ENCODE results near the gene KCTD1.
A peak's percentile ranks its signal among the peaks of the same experiment; 100 is the strongest.

The KCTD1 gene

DNA sequence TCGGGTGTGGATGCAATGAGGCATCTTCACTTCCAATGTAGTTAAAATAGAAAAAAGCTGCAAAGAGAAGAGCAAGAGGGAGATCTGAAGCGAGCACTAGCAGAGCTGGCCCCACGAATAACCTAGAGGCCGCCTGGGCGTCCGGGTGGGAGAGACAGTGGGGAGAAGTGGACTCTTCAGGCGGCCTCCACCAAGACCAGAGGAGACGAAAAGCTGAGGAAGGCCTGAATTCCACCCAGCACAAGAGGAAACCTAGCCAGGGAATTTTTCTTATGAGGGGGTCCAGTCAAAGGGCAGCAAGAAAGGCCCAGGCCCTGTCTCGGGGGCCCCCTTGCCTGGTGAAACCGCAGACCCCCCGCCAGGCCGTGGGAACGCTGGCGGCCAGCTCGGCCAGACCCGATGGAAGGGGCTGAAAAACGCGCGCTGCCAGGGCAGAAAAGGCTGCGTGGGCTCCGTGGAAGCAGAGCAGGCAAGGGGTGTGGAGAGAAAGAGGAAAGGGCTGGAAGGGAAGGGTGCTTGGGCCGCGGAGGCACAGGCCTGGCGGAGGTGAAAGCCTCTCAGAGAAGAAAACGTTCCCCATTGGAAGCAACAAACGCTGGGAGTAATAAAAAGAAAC is 69.2 kb downstream of the KCTD1 start:
- no peak for DNase-seq

- no peak for DNase-seq
Measured at GRCh38 chr18:26477828-26478466, 70.4 kb downstream of the KCTD1 start.

- DNase-seq: no peak
Measured at GRCh38 chr18:26476697-26477096, 71.7 kb downstream of the KCTD1 start.

GRCh38 chr18:26474542-26474941 is 73.8 kb downstream of the KCTD1 start:
- DNase-seq: no peak

DNA sequence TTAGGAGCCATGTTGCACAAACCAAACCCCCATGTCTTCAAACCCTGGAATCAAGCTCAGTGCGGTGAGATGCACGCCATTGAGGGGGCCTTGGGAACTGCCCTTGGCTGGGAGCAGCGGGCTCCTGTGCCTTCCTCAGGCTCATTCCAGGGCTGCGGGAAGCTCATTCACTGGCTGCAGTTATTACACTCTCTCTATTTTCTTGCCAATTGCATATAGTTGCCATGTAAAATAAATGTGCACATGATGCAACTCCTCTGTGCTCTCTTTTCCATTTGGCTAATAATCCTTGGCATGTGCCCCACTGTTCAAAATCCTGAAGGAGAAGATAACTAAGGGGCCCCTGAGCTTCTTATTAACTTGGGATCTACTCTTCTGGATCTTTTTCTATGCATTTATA is 74.7 kb downstream of the KCTD1 start:
- DNase-seq: no peak

DNA sequence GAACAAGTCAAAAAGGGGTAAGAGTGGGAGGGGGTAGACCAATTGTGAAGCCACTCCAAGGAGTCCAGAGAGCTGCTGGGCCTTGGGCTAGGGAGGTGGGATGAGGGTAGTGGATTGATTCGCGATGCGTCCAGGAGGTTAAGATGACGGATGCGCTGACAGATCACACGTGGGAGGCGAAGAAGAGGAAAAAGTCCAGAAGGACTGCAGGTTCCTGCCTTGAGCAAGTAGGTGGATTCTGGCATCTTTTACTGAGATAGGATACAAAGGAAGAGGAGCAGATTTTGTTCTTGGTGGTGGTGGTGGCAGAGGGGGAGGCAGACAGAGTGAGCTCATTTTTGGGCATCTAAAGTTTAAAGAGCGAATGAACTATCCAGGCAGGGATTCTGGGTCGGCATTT is 76.5 kb downstream of the KCTD1 start:
- no peak for DNase-seq

DNA sequence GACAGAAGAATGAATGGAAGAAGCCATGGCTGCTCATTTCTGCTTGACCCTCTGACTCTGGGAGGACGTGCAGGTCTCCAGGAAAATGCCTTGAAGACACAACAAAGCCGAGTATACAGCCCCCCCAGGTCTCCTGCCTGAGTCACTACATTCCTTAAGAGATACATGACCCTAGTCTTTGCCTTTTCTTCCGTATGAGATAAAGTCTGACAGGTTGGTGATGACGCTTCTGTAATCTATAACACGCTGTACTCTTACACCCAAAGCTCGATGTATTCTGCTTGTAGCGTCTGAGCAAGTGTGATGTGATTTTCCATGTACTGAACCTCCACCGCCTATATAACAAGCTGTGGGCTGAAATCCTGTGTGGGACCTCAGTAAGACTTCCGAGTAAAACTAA is 77.3 kb downstream of the KCTD1 start:
- DNase-seq: no peak

- no peak for DNase-seq
Measured at GRCh38 chr18:26470011-26470637, 78.2 kb downstream of the KCTD1 start.

- DNase-seq: peak; percentile 54
Measured at GRCh38 chr18:26468931-26469340, 79.4 kb downstream of the KCTD1 start.

DNA sequence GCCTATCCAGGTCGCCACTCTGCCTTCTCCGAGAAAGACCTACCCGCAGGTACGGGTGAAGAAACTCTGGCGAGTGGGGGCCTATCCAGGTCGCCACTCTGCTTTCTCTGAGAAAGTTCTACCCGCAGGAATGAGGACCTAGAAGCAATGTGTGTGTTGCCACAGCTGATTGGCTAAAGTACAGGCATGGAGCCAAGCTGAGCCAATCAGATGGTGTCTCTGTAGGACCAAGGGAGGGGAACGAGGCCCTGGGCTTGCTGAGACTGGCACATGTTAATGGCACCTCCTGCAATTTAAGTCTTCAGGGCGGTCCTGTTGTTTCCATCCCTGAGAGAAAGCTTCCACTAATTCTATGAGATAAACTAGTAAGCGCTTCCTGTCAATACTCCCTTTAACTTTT is 82.3 kb downstream of the KCTD1 start:
- DNase-seq: no peak

DNA sequence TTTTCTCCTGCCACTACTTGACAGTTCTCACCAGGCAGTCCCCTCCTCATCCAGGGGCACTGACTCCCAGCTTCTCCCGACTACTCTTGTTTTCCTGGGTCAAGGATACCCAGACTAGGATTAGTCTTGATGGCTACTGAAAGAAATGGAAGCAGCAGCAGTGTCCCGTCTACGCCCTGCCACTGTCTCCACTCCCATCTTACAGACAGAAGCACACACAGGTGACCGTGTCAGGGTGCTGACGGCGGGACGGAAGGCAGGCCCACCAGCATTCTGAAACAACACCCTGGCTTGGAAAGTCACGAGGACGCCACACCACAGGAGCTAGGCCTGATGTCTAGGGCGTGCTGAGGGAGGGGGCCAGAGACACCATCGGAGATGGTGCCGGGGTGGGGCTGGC is 82.9 kb downstream of the KCTD1 start:
- DNase-seq: no peak

DNA sequence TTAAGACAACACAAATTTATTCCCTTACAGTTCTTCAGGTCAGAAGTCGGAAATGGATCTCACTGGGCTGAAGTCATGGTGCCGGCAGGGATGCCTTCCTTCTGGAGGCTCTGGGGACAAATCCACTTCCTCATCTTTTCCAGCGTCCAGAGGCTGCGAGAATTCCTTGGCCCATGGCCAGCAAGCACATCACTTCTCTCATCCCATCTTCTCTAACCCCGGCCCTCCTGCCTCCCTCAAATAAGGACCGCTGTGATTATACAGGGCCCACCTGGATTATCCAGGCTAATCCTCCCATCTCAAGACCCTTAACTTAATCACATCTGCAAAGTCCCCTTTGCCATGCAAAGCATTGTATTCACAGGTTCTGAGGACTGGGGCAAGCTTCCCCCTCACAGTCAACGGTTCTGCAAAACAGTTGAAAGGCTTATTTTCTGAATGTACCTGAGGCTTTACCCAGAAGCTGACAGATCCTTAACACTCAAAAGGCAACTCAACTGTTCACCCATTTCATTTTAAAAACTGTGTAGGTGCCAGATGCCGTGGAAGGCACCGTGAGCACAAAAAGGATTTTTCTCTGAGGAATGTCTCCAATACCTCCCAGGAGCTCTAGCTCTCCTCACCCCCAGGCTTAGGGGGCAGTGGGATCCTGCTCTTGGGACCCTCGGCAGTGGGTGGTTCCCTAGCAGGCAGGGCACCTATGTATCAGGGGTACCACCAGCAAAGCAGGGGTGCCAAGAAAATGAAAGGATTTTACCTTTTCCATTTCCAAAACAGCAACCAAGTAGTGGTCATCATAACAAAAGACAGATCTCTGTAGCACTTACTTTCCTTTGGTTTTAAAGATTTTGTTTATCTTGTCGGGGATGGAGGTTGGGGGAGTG is 84.0 kb downstream of the KCTD1 start:
- no peak for DNase-seq

GRCh38 chr18:26462355-26462754 is 86.0 kb downstream of the KCTD1 start:
- DNase-seq: no peak

- DNase-seq: no peak
Measured at GRCh38 chr18:26461405-26461804, 86.9 kb downstream of the KCTD1 start.

- peak; percentile 45 for DNase-seq
Measured at GRCh38 chr18:26460449-26461091, 87.8 kb downstream of the KCTD1 start.

- no peak for DNase-seq
Measured at GRCh38 chr18:26459884-26460283, 88.5 kb downstream of the KCTD1 start.

DNA sequence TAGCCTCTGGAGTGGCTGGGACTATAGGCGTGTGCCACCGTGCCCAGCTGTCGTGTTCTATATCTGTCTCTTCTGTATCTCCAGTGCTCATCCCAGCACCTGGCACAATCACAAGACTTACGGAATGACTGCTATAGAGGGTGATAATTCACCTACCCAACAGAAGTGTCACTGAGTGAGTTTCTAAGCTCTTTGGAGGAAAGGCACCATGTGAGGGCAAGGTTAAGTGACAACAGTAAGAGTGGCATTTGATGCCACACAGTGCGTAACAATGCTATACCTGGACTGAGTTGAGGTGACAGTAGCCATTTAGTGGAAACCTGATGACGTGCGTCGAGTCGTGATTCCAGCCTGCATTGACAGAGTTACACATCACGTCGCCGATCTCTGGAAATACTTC is 89.0 kb downstream of the KCTD1 start:
- DNase-seq: no peak

GRCh38 chr18:26458526-26459232 is 89.7 kb downstream of the KCTD1 start:
- DNase-seq: peak; percentile 25

GRCh38 chr18:26457611-26458353 is 90.6 kb downstream of the KCTD1 start:
- DNase-seq: no peak

- no peak for DNase-seq
Measured at GRCh38 chr18:26457195-26457594, 91.2 kb downstream of the KCTD1 start.

- no peak for DNase-seq
Measured at GRCh38 chr18:26456070-26456491, 92.3 kb downstream of the KCTD1 start.

DNA sequence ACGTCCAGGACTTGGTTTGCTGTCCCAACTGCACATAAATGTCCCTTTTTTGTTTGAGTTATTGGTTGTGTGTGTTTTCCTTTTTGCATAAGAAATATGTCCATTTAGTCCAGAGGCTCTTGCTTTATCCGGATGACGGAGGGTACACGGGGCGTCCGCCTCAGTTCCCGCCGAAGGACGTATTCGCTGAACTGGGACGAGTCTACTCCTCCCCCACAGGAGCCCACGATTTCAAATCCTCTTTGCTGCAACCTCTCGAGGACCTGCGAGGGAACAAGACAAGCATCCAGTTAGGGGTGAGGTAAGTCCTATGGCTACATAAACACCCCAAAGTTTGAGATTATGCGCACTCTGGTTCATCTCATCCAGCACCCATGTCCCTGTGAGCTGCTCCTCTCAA is 92.7 kb downstream of the KCTD1 start:
- no peak for DNase-seq

Data from hematopoietic multipotent progenitor cell treated with erythropoietin and hydrocortisone succinate and interleukin-3 and kit ligand, for 6 days (in vitro differentiated cells).